HepG2 (cell line): ENCODE data around the gene TLR9. TPM values are rescaled to one million over a fixed set of nuclear protein-coding genes. Genes with fewer than 3 reads are reported as not detected.
A peak's percentile ranks its signal among the peaks of the same experiment; 100 is the strongest.

Experiments used
- ASH2L ChIP-seq: fragments of 300-600, 200-600 bp; sonication (generic); IDR thresholded peaks from 2 replicates; pipeline ENCODE4 v1.7.0; 2017; ENCODE audit warnings: low read depth, mild to moderate bottlenecking, moderate library complexity, mixed read lengths, low read length; ENCODE audit not compliant: insufficient read length
- ELK4 ChIP-seq: sonication (generic); formaldehyde crosslinking; IDR thresholded peaks from 2 replicates; pipeline ENCODE4 v1.9.0; 2021; ENCODE audit warnings: missing genetic modification reagents, borderline replicate concordance
- ETS1 ChIP-seq: sonication (generic); formaldehyde crosslinking; IDR thresholded peaks from 2 replicates; pipeline ENCODE4 v1.4.0; 2020; ENCODE audit warnings: missing genetic modification reagents
- IKZF1 ChIP-seq: fragments of 450-650 bp; IDR thresholded peaks from 2 replicates; pipeline ENCODE4 v1.7.1; 2016
- IRF2 ChIP-seq: IDR thresholded peaks from 2 replicates; pipeline ENCODE4 v1.6.1; 2018; ENCODE audit warnings: missing genetic modification reagents, missing compliant biosample characterization
- IRF9 ChIP-seq: sonication (generic); formaldehyde crosslinking; IDR thresholded peaks from 2 replicates; pipeline ENCODE4 v1.8.0; 2022; ENCODE audit warnings: missing genetic modification reagents, mild to moderate bottlenecking, borderline replicate concordance
- KDM2A ChIP-seq: sonication (generic); formaldehyde crosslinking; IDR thresholded peaks from 2 replicates; pipeline ENCODE4 v1.4.0; 2020; ENCODE audit warnings: low read depth, missing genetic modification reagents, borderline replicate concordance
- NFE2 ChIP-seq: sonication (generic); formaldehyde crosslinking; IDR thresholded peaks from 2 replicates; pipeline ENCODE4 v1.4.0; 2020; ENCODE audit warnings: missing genetic modification reagents
- POGZ ChIP-seq: sonication (generic); formaldehyde crosslinking; IDR thresholded peaks from 2 replicates; pipeline ENCODE4 v1.4.0; 2020; ENCODE audit warnings: mild to moderate bottlenecking, missing genetic modification reagents
- REST ChIP-seq, 2 experiments: IDR thresholded peaks; 2 replicates each; pipeline ENCODE4 v1.6.1; 2011 to 2012; ENCODE audit warnings: low read length in 2 of 2, borderline replicate concordance in 1 of 2, low read depth in 1 of 2, mild to moderate bottlenecking in 1 of 2, moderate library complexity in 1 of 2
- SAFB2 ChIP-seq: sonication (generic); formaldehyde crosslinking; IDR thresholded peaks from 2 replicates; pipeline ENCODE4 v1.5.1; 2020; ENCODE audit warnings: missing genetic modification reagents, low read depth, mild to moderate bottlenecking, borderline replicate concordance
- SATB2 ChIP-seq: sonication (generic); formaldehyde crosslinking; IDR thresholded peaks from 2 replicates; pipeline ENCODE4 v1.5.0; 2020; ENCODE audit warnings: missing genetic modification reagents
- ZBTB38 ChIP-seq: sonication (generic); formaldehyde crosslinking; IDR thresholded peaks from 2 replicates; pipeline ENCODE4 v1.5.1; 2020; ENCODE audit warnings: mild to moderate bottlenecking, missing genetic modification reagents
- ZBTB39 ChIP-seq: sonication (generic); formaldehyde crosslinking; IDR thresholded peaks from 2 replicates; pipeline ENCODE4 v1.5.0; 2020; ENCODE audit warnings: missing genetic modification reagents
- ZFP37 ChIP-seq: sonication (generic); formaldehyde crosslinking; IDR thresholded peaks from 2 replicates; pipeline ENCODE4 v1.4.0; 2020; ENCODE audit warnings: missing genetic modification reagents, borderline replicate concordance
- ZKSCAN8 ChIP-seq: IDR thresholded peaks from 2 replicates; pipeline ENCODE4 v1.6.1; 2016; ENCODE audit warnings: borderline replicate concordance, missing genetic modification reagents, missing compliant biosample characterization
- ZNF101 ChIP-seq: sonication (generic); formaldehyde crosslinking; IDR thresholded peaks from 2 replicates; pipeline ENCODE4 v1.4.0; 2020; ENCODE audit warnings: mild to moderate bottlenecking, low read depth, missing genetic modification reagents, borderline replicate concordance
- ZNF12 ChIP-seq: sonication (generic); formaldehyde crosslinking; IDR thresholded peaks from 2 replicates; pipeline ENCODE4 v1.5.0; 2020; ENCODE audit warnings: missing genetic modification reagents
- ZNF124 ChIP-seq: sonication (generic); formaldehyde crosslinking; IDR thresholded peaks from 2 replicates; pipeline ENCODE4 v1.4.0; 2020; ENCODE audit warnings: missing genetic modification reagents
- ZNF350 ChIP-seq: sonication (generic); formaldehyde crosslinking; IDR thresholded peaks from 2 replicates; pipeline ENCODE4 v1.4.0; 2020; ENCODE audit warnings: mild to moderate bottlenecking, low read depth, missing genetic modification reagents, borderline replicate concordance
- polyA plus RNA-seq, 8 experiments: library from polyadenylated mRNA; depleted of rRNA in 3 of 8; stranded (reverse) in 7 of 8; unstranded in 1 of 8; fragments of >200 nt; fragmentation: Illumina TruSeq in 4 of 8; extraction: Trizol in 4 of 8; gene quantifications; 2 replicates each; pipeline versions ENCODE4 v1.2.1 to v1.2.3, GENCODE V29; 2011 to 2016; ENCODE audit warnings: low read depth in 4 of 8, missing spikeins in 1 of 8, mixed read lengths in 1 of 8; ENCODE audit not compliant: insufficient read depth in 1 of 8
- total RNA-seq, 5 experiments: library from RNA; depleted of rRNA; stranded (reverse); fragments of >200 nt; fragmentation: Illumina TruSeq; extraction: Trizol; gene quantifications; 2 replicates each; pipeline ENCODE4 v1.2.3, GENCODE V29; 2016; ENCODE audit warnings: low read depth in 1 of 5

Gene TLR9
- total and polyA plus RNA-seq, 2 of the 13 experiments (the other 11 are each of a cell fraction or from before 2014, with no cell fraction given), result not detected

- TF ChIP-seq ZBTB38 (CRISPR knock-in tag) (no peak), REST (IDR thresholded peaks at IDR 0.05; ENCODE audit: borderline replicate concordance in 1 of 2, low read depth in 1 of 2, low read length in 2 of 2) (no peak; a peak in 1 of 4 replicates), IRF9 (CRISPR knock-in tag) (no peak), ZBTB39 (CRISPR knock-in tag) (no peak), ZFP37 (CRISPR knock-in tag) (no peak), SAFB2 (CRISPR knock-in tag) (no peak), IRF2 (CRISPR knock-in tag) (peak; percentile 50), ELK4 (no peak), KDM2A (peak; percentile 5; the same call in 1 of the 2 replicates), POGZ (CRISPR knock-in tag) (0 out of 2 replicates have a peak, but pooled peaks have one; percentile 16), ZNF12 (no peak), ETS1 (no peak), ZNF124 (CRISPR knock-in tag) (no peak), NFE2 (no peak), ZNF101 (CRISPR knock-in tag) (no peak), ZKSCAN8 (no peak), SATB2 (no peak), IKZF1 (no peak), ASH2L (no peak), ZNF350 (CRISPR knock-in tag) (peak; percentile 80; the same call in 1 of the 2 replicates)
These were observed 12.8 kb upstream of the TLR9 start (continued) for GRCh38 chr3:52238193-52238760.
